GM23338 (cell line): ENCODE results near the gene RNF213.

Source experiments
- CTCF ChIP-seq, 2 experiments: fragments of 200-600 bp in 1 of 2; sonication (generic) in 1 of 2; conservative IDR thresholded peaks; 2 replicates each; pipeline versions ENCODE4 v1.5.1 to v1.6.1; 2016 to 2017; ENCODE audit warnings: antibody characterized with exemption in 2 of 2, low read depth in 2 of 2, mild to moderate bottlenecking in 2 of 2, moderate library complexity in 1 of 2
- EZH2 ChIP-seq: fragments of 200-600 bp; sonication (generic); IDR thresholded peaks from one replicate; pipeline ENCODE4 v1.8.0; 2017; ENCODE audit warnings: antibody characterized with exemption, mild to moderate bottlenecking, low read depth; ENCODE audit not compliant: unreplicated experiment
- EZH2phosphoT487 ChIP-seq: fragments of 200-600 bp; sonication (generic); IDR thresholded peaks from one replicate; pipeline ENCODE4 v1.8.1; 2018; ENCODE audit warnings: antibody characterized with exemption; ENCODE audit not compliant: unreplicated experiment
- JUNB ChIP-seq: IDR thresholded peaks from one replicate; pipeline ENCODE4 v1.6.1; 2016; ENCODE audit warnings: antibody characterized with exemption; ENCODE audit not compliant: unreplicated experiment
- POLR2AphosphoS5 ChIP-seq: IDR thresholded peaks from 2 replicates; pipeline ENCODE4 v1.6.1; 2016; ENCODE audit warnings: antibody characterized with exemption, low read depth
- REST ChIP-seq: IDR thresholded peaks from one replicate; pipeline ENCODE4 v1.6.1; 2018; ENCODE audit warnings: antibody characterized with exemption; ENCODE audit not compliant: unreplicated experiment

- TF ChIP-seq CTCF (conservative IDR thresholded peaks at IDR 0.05; ENCODE audit: low read depth in 2 of 2): no peak
- TF ChIP-seq EZH2: no peak
- no peak for TF ChIP-seq REST
- TF ChIP-seq JUNB: no peak
- TF ChIP-seq POLR2AphosphoS5: no peak
- no peak for TF ChIP-seq EZH2phosphoT487
Observed at GRCh38 chr17:80422276-80422675, 161.6 kb downstream of the RNF213 start.
